HL-60 (cell line): Measurements from ENCODE around the gene IFITM5.

Experiments
- REST ChIP-seq: IDR thresholded peaks from 2 replicates; pipeline ENCODE4 v1.6.1; 2012; ENCODE audit warnings: low read depth; ENCODE audit not compliant: insufficient replicate concordance
- TF ChIP-seq, protein P1 (sequence below): IDR thresholded peaks from one replicate; pipeline ENCODE4 v1.5.1; 2011; ENCODE audit warnings: low read length, control low read depth, inconsistent platforms; ENCODE audit not compliant: insufficient read depth

- TF ChIP-seq, protein P1, sequence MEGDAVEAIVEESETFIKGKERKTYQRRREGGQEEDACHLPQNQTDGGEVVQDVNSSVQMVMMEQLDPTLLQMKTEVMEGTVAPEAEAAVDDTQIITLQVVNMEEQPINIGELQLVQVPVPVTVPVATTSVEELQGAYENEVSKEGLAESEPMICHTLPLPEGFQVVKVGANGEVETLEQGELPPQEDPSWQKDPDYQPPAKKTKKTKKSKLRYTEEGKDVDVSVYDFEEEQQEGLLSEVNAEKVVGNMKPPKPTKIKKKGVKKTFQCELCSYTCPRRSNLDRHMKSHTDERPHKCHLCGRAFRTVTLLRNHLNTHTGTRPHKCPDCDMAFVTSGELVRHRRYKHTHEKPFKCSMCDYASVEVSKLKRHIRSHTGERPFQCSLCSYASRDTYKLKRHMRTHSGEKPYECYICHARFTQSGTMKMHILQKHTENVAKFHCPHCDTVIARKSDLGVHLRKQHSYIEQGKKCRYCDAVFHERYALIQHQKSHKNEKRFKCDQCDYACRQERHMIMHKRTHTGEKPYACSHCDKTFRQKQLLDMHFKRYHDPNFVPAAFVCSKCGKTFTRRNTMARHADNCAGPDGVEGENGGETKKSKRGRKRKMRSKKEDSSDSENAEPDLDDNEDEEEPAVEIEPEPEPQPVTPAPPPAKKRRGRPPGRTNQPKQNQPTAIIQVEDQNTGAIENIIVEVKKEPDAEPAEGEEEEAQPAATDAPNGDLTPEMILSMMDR, result no peak
- TF ChIP-seq REST, result no peak
Measured at GRCh38 chr11:289398-289711, 10.0 kb downstream of the IFITM5 start.
